ENCODE data around the gene TNP2. TPM values are rescaled to one million over a fixed set of nuclear protein-coding genes. Genes with fewer than 3 reads are reported as not detected.
A peak's percentile ranks its signal among the peaks of the same experiment; 100 is the strongest.

TNP2 gene
- total and polyA plus RNA-seq, 8 donors: not detected

- H3K27ac ChIP-seq: peak overlapping the region in 1 of 4 donors; percentile 45
- TF ChIP-seq CTCF (IDR thresholded peaks at IDR 0.05): no peak
- no peaks in the 10 kb centered on the region for H3K27me3 ChIP-seq
- H3K36me3 ChIP-seq: no peaks in the 10 kb centered on the region
- intact Hi-C loops (cut with DNase I): no loop called here
- WGBS, 2 donors: 86 to 96% methylated on average over 9 of the region's 9 CpGs
- DNase-seq: no peak
- peaks cover 0 to 14% (median 6%) of the 10 kb centered on the region in 3 donors for H3K4me1 ChIP-seq
- no peak for ATAC-seq
- no peaks in the 10 kb centered on the region for H3K9me3 ChIP-seq
- H3K4me3 ChIP-seq: no peak overlapping the region
- no peak for FAIRE-seq
Observed at GRCh38 chr16:11313493-11314308, 44.6 kb upstream of the TNP2 start.

GRCh38 chr16:11312718-11313492 is 43.8 kb upstream of the TNP2 start:
- H3K4me3 ChIP-seq: peak overlapping the region in 2 of 4 donors; percentile 20 to 24
- peak in 5 of 6 donors; percentile 43 to 79 (median 51) for DNase-seq
- H3K4me1 ChIP-seq: peaks cover 0 to 14% (median 6%) of the 10 kb centered on the region in 3 donors

GRCh38 chr16:11310997-11311561 is 42.0 kb upstream of the TNP2 start:
- Histone ChIP-seq H3K36me3 (no peaks in the 10 kb centered on the region), H3K27me3 (no peaks in the 10 kb centered on the region), H3K9me3 (no peaks in the 10 kb centered on the region), H3K4me3 (no peak overlapping the region), H3K4me1 (peaks cover 0 to 14% (median 6%) of the 10 kb centered on the region in 3 donors), H3K27ac (no peak overlapping the region)
- intact Hi-C loops (cut with DNase I): no loop called here
- ATAC-seq: no peak
- no peak for DNase-seq
- no peak for TF ChIP-seq CTCF (IDR thresholded peaks at IDR 0.05)
- 79 to 80% methylated on average over 10 of the region's 10 CpGs for WGBS, 2 donors
- no peak for FAIRE-seq

More at GRCh38 chr16:11312718-11313492, 43.8 kb upstream of the TNP2 start:
- TF ChIP-seq CTCF (IDR thresholded peaks at IDR 0.05): no peak
- Histone ChIP-seq H3K9me3 (no peaks in the 10 kb centered on the region), H3K36me3 (no peaks in the 10 kb centered on the region), H3K27me3 (no peaks in the 10 kb centered on the region), H3K27ac (peak overlapping the region in 2 of 4 donors; percentile 3 to 45)
- FAIRE-seq (no peak), ATAC-seq (peak; percentile 87 to 98 (median 94))
- WGBS, 2 donors: 24 to 28% methylated on average over 8 of the region's 8 CpGs
- intact Hi-C loops (cut with DNase I): no loop called here

GRCh38 chr16:11310634-11310977 is 41.5 kb upstream of the TNP2 start:
- WGBS, 2 donors: 85 to 95% methylated on average over 3 of the region's 3 CpGs

More at GRCh38 chr16:11310634-11310977, 41.5 kb upstream of the TNP2 start:
- H3K27ac ChIP-seq: no peak overlapping the region
- DNase-seq (peak in 1 of 6 donors; percentile 3), ATAC-seq (no peak), FAIRE-seq (no peak)
- no peaks in the 10 kb centered on the region for H3K9me3 ChIP-seq
- intact Hi-C loops (cut with DNase I): no loop called here
- TF ChIP-seq CTCF (IDR thresholded peaks at IDR 0.05): no peak
- H3K4me3 ChIP-seq: no peak overlapping the region
- no peaks in the 10 kb centered on the region for H3K27me3 ChIP-seq
- no peaks in the 10 kb centered on the region for H3K36me3 ChIP-seq
- H3K4me1 ChIP-seq: peaks cover 0 to 14% (median 6%) of the 10 kb centered on the region in 3 donors
